H1 (cell line): ENCODE data around the gene ANKRD53. TPM values are rescaled to one million over a fixed set of nuclear protein-coding genes. Genes with fewer than 3 reads are reported as not detected.

Source experiments
- BRCA1 ChIP-seq: IDR thresholded peaks from 2 replicates; pipeline ENCODE4 v1.6.1; 2012; ENCODE audit warnings: low read depth, low read length, improper control_type of control experiment
- CBX8 ChIP-seq: fragments of 300-800, 300-1000 bp; sonication (generic); IDR thresholded peaks from 2 replicates; pipeline ENCODE4 v1.7.1; 2016; ENCODE audit warnings: low read depth, low read length, borderline replicate concordance
- EZH2 ChIP-seq: fragments of 200-600 bp; sonication (generic); IDR thresholded peaks from 2 replicates; pipeline ENCODE4 v1.7.1; 2012; ENCODE audit warnings: low read depth, mild to moderate bottlenecking, moderate library complexity, low read length, inconsistent platforms; ENCODE audit not compliant: severe bottlenecking
- HDAC6 ChIP-seq: IDR thresholded peaks from one replicate; pipeline ENCODE4 v1.7.1; 2012; ENCODE audit warnings: low read depth, mild to moderate bottlenecking, inconsistent platforms, low read length, moderate library complexity
- KDM5A ChIP-seq: fragments of 200-600 bp; IDR thresholded peaks from 2 replicates; pipeline ENCODE4 v1.7.1; 2012; ENCODE audit warnings: mild to moderate bottlenecking, low read length, inconsistent platforms, mixed read lengths
- POLR2AphosphoS5 ChIP-seq: IDR thresholded peaks from 2 replicates; pipeline ENCODE4 v1.6.1; 2011; ENCODE audit warnings: low read depth, low read length
- RFX5 ChIP-seq: IDR thresholded peaks from 2 replicates; pipeline ENCODE4 v1.6.1; 2011; ENCODE audit warnings: low read depth, low read length, improper control_type of control experiment, borderline replicate concordance
- TAF1 ChIP-seq: IDR thresholded peaks from 2 replicates; pipeline ENCODE4 v1.6.1; 2011; ENCODE audit warnings: mild to moderate bottlenecking, low read depth, low read length
- polyA plus RNA-seq, 7 experiments: library from polyadenylated mRNA; depleted of rRNA in 3 of 7; stranded (reverse) in 5 of 7; unstranded in 2 of 7; fragments of >200 nt in 5 of 7; fragments of 200-250 nt in 2 of 7; gene quantifications; 1 replicate in 5 of 7; 2 replicates in 1 of 7; 4 replicates in 1 of 7; pipeline versions ENCODE4 v1.2.1 to v1.2.3, GENCODE V29; 2011 to 2013; ENCODE audit warnings: missing spikeins in 2 of 7, mixed read lengths in 2 of 7
- total RNA-seq: library from RNA; stranded (reverse); fragmentation: NEBNext Ultra II Directional; extraction: Animal tissue kit (Norgen Biotek cat#: 25700); gene quantifications from 2 replicates; pipeline ENCODE4 v1.2.1, GENCODE V29; 2021

Gene ANKRD53
- total and polyA plus RNA-seq, 2 of the 8 experiments (the other 6 are each of a cell fraction or from before 2014, with no cell fraction given), result 0.39 to 0.70 TPM

DNA sequence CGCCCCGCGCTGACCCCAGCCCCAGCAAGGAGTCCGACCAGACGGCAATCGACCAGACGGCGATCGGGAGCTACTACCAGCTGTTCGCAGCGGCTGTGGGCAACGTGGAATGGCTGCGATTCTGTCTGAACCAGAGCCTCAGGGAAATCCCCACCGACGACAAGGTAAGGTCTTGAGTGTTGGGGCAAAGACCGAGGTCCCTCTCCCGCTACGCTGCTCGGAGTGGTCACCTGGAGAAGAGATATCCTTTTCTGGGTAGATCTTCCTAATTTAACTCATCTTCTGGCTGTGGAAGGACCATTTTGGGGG, 704 bp downstream of the ANKRD53 start (continued):
- TF ChIP-seq RFX5 (no peak), TAF1 (no peak), POLR2AphosphoS5 (no peak), BRCA1 (no peak), CBX8 (no peak), HDAC6 (no peak), EZH2 (no peak), KDM5A (no peak)
- TF ChIP-seq, all 59 proteins: peak for 0
